Measurements from ENCODE around the gene NACA. TPM values are rescaled to one million over a fixed set of nuclear protein-coding genes. Genes with fewer than 3 reads are reported as not detected.
A peak's percentile ranks its signal among the peaks of the same experiment; 100 is the strongest.

NACA gene
- total and polyA plus RNA-seq, 2 of the 13 experiments (the other 11 are each of a cell fraction or from before 2014, with no cell fraction given), result 799 to 1,700 TPM

GRCh38 chr12:56724972-56725722 lies at the start of gene NACA (continued):
- TF ChIP-seq ZNF317 (CRISPR knock-in tag; IDR thresholded peaks at IDR 0.05) (peak; percentile 81), ZNF335 (CRISPR knock-in tag; IDR thresholded peaks at IDR 0.05) (peak; percentile 88; the same call in 1 of the 2 replicates), ASH2L (IDR thresholded peaks at IDR 0.05; ENCODE audit: insufficient read length, low read depth, low read length) (peak; percentile 96), ZFP36L2 (CRISPR knock-in tag; IDR thresholded peaks at IDR 0.05) (no peak; the same call in 1 of the 2 replicates), ZNF598 (CRISPR knock-in tag; IDR thresholded peaks at IDR 0.05; ENCODE audit: borderline replicate concordance) (no peak), SUZ12 (IDR thresholded peaks at IDR 0.05; ENCODE audit: low read depth, low read length) (no peak), RNF2 (conservative IDR thresholded peaks at IDR 0.05; ENCODE audit: low read depth) (0 out of 2 replicates have a peak, but pooled peaks have one; percentile 31), SRY (CRISPR knock-in tag; IDR thresholded peaks at IDR 0.05) (peak; percentile 84; the same call in 1 of the 2 replicates), REXO4 (CRISPR knock-in tag; IDR thresholded peaks at IDR 0.05; ENCODE audit: borderline replicate concordance) (no peak), ZBTB2 (CRISPR knock-in tag; IDR thresholded peaks at IDR 0.05; ENCODE audit: low read depth) (peak; percentile 79), NAIF1 (CRISPR knock-in tag; IDR thresholded peaks at IDR 0.05; ENCODE audit: borderline replicate concordance) (peak; percentile 78), TOE1 (CRISPR knock-in tag; IDR thresholded peaks at IDR 0.05) (peak; percentile 81; the same call in 1 of the 2 replicates), FOSL2 (CRISPR knock-in tag; IDR thresholded peaks at IDR 0.05) (peak; percentile 49; the same call in 1 of the 2 replicates), PRDM15 (CRISPR knock-in tag; IDR thresholded peaks at IDR 0.05) (no peak), MATR3 (CRISPR knock-in tag; IDR thresholded peaks at IDR 0.05) (no peak), ARID3A (IDR thresholded peaks at IDR 0.05; ENCODE audit: low read depth, low read length) (peak; percentile 21; the same call in 1 of the 2 replicates), BHLHE40 (IDR thresholded peaks at IDR 0.05; ENCODE audit: low read length) (0 out of 2 replicates have a peak, but pooled peaks have one; percentile 44), HDAC6 (IDR thresholded peaks at IDR 0.05; ENCODE audit: low read depth, low read length) (no peak), PCBP2 (optimal IDR thresholded peaks at IDR 0.05; ENCODE audit: low read depth, low read length, poor library complexity, severe bottlenecking) (no peak), ZNF558 (CRISPR knock-in tag; IDR thresholded peaks at IDR 0.05; ENCODE audit: borderline replicate concordance) (peak; percentile 97), ZNF432 (CRISPR knock-in tag; IDR thresholded peaks at IDR 0.05; ENCODE audit: borderline replicate concordance) (no peak), RCOR2 (CRISPR knock-in tag; IDR thresholded peaks at IDR 0.05) (no peak)
